HepG2 (cell line): ENCODE results near the gene RHOT1. TPM values are rescaled to one million over a fixed set of nuclear protein-coding genes. Genes with fewer than 3 reads are reported as not detected.

Source experiments
- ATAC-seq: fragments of 200-7000 bp; cut with Tn5 transposase; 3 replicates; pipeline ENCODE4 v1.9.1; 2020; ENCODE audit warnings: mild to moderate bottlenecking, moderate library complexity
- BruUV-seq: library from RNA; stranded (reverse); fragments of 400-500 nt; replicated peaks from 2 replicates; lab custom pipeline; 2021; lab: Mats Ljungman, UMichigan
- CTCF ChIA-PET: fragments of 300-600 bp; formaldehyde crosslinking; extraction: SDS; loops from one replicate; lab custom pipeline; 2021; ENCODE audit warnings: low total read pairs, inconsistent platforms, low intra/inter-chr PET ratio; lab: Yijun Ruan, JAX
- POLR2A ChIA-PET: fragments of 350-600 bp; sonication (Branson Sonifier 250); formaldehyde crosslinking; loops from one replicate; lab custom pipeline; 2020; ENCODE audit warnings: antibody characterized with exemption, inconsistent platforms; lab: Yijun Ruan, JAX
- DNase-seq: peaks from one replicate; pipeline ENCODE4 v3.0.0-alpha.2; 2015; ENCODE audit warnings: low spot score
- FAIRE-seq: peaks from 3 replicates; lab custom pipeline; 2011; peaks lifted over from hg19 to GRCh38; lab: Jason Lieb, UNC
- H2AFZ ChIP-seq: one replicate; pipeline ENCODE4 v1.6.1; 2011; ENCODE audit warnings: low read length, inconsistent platforms
- H3K27ac ChIP-seq: fragments of 300-600 bp; 3 replicates; pipeline ENCODE4 v1.8.0; 2011; ENCODE audit warnings: mixed run types, mild to moderate bottlenecking, mixed read lengths, low read length, inconsistent platforms; ENCODE audit not compliant: insufficient read depth; ENCODE audit errors: extremely low read length
- H3K27me3 ChIP-seq, 2 experiments: fragments of 200-600 bp in 1 of 2; 2 replicates in 1 of 2; 3 replicates in 1 of 2; pipeline versions ENCODE4 v1.6.0 to v1.8.0; 2011; ENCODE audit warnings: low read length in 2 of 2, mild to moderate bottlenecking in 2 of 2, moderate library complexity in 2 of 2, inconsistent platforms in 1 of 2; ENCODE audit not compliant: insufficient read depth in 2 of 2, control insufficient read depth in 1 of 2
- H3K36me3 ChIP-seq, 2 experiments: fragments of 200-600 bp in 1 of 2; replicated peaks in 1 of 2; 2 replicates in 1 of 2; 3 replicates in 1 of 2; pipeline versions ENCODE4 v1.5.1 to v1.8.0; 2011; ENCODE audit warnings: low read length in 2 of 2, inconsistent platforms in 1 of 2; ENCODE audit not compliant: insufficient read depth in 2 of 2, control insufficient read depth in 1 of 2
- H3K4me1 ChIP-seq: 2 replicates; pipeline ENCODE4 v1.5.1; 2012; ENCODE audit warnings: low read length, inconsistent platforms; ENCODE audit not compliant: insufficient read depth
- H3K4me2 ChIP-seq: 2 replicates; pipeline ENCODE4 v1.6.0; 2011; ENCODE audit warnings: low read depth, low read length, inconsistent platforms
- H3K4me3 ChIP-seq, 3 experiments: fragments of 200-600 bp in 1 of 3; sonication (generic), shearing (Covaris generic) in 1 of 3; replicated peaks in 1 of 3; 2 replicates each; pipeline ENCODE4 v1.5.1; 2011 to 2016; ENCODE audit warnings: low read length in 3 of 3, inconsistent platforms in 2 of 3, low read depth in 2 of 3, mild to moderate bottlenecking in 2 of 3, control low read depth in 1 of 3, mixed read lengths in 1 of 3; ENCODE audit not compliant: insufficient read depth in 1 of 3
- H3K79me2 ChIP-seq: one replicate; pipeline ENCODE4 v1.6.1; 2011; ENCODE audit warnings: low read length, inconsistent platforms; ENCODE audit not compliant: insufficient read depth
- H3K9ac ChIP-seq: 2 replicates; pipeline ENCODE4 v1.6.0; 2011; ENCODE audit warnings: mild to moderate bottlenecking, low read depth, low read length, inconsistent platforms; ENCODE audit not compliant: insufficient read depth
- H3K9me3 ChIP-seq: 2 replicates; pipeline ENCODE4 v1.5.1; 2012; ENCODE audit warnings: mild to moderate bottlenecking, low read length
- H4K20me1 ChIP-seq: 2 replicates; pipeline ENCODE4 v1.6.0; 2011; ENCODE audit warnings: inconsistent platforms, mild to moderate bottlenecking, low read length, moderate library complexity; ENCODE audit not compliant: insufficient read depth
- BCL6 ChIP-seq: IDR thresholded peaks from 2 replicates; pipeline ENCODE4 v1.6.1; 2016; ENCODE audit warnings: missing genetic modification reagents, missing compliant biosample characterization
- FOSL1 ChIP-seq: sonication (generic); formaldehyde crosslinking; IDR thresholded peaks from 2 replicates; pipeline ENCODE4 v1.9.0; 2021; ENCODE audit warnings: missing genetic modification reagents, borderline replicate concordance
- FOXO4 ChIP-seq: sonication (generic); formaldehyde crosslinking; conservative IDR thresholded peaks from 2 replicates; pipeline ENCODE4 v1.8.1; 2023; ENCODE audit warnings: missing genetic modification reagents
- KAT2B ChIP-seq: fragments of 150-350 bp; IDR thresholded peaks from 2 replicates; pipeline ENCODE4 v1.6.1; 2014; ENCODE audit warnings: low read depth, low read length, borderline replicate concordance
- SKIL ChIP-seq: sonication (generic); formaldehyde crosslinking; IDR thresholded peaks from 2 replicates; pipeline ENCODE4 v1.8.0; 2022; ENCODE audit warnings: missing genetic modification reagents, mild to moderate bottlenecking, moderate library complexity, borderline replicate concordance
- TCF12 ChIP-seq, 2 experiments: fragments of 450-650 bp in 1 of 2; sonication (generic) in 1 of 2; formaldehyde crosslinking in 1 of 2; IDR thresholded peaks; 2 replicates each; pipeline versions ENCODE4 v1.6.1 to v1.8.0; 2017 to 2022; ENCODE audit warnings: antibody characterized with exemption in 1 of 2, mild to moderate bottlenecking in 1 of 2, missing genetic modification reagents in 1 of 2, moderate library complexity in 1 of 2
- XRCC5 ChIP-seq: fragments of 200-400 bp; formaldehyde crosslinking; optimal IDR thresholded peaks from 2 replicates; pipeline ENCODE3; 2017; ENCODE audit warnings: mild to moderate bottlenecking, low read length
- ZNF318 ChIP-seq: sonication (generic); formaldehyde crosslinking; IDR thresholded peaks from 2 replicates; pipeline ENCODE4 v1.4.0; 2020; ENCODE audit warnings: mild to moderate bottlenecking, missing genetic modification reagents
- ZNF557 ChIP-seq: sonication (generic); formaldehyde crosslinking; IDR thresholded peaks from 2 replicates; pipeline ENCODE4 v1.4.0; 2020; ENCODE audit warnings: missing genetic modification reagents
- ZNF619 ChIP-seq: sonication (generic); formaldehyde crosslinking; IDR thresholded peaks from 2 replicates; pipeline ENCODE4 v1.4.0; 2020; ENCODE audit warnings: mild to moderate bottlenecking, missing genetic modification reagents
- ZNF704 ChIP-seq: sonication (generic); formaldehyde crosslinking; IDR thresholded peaks from 2 replicates; pipeline ENCODE4 v1.8.1; 2023; ENCODE audit warnings: mild to moderate bottlenecking, inconsistent platforms, moderate library complexity, missing genetic modification reagents, borderline replicate concordance
- ZNF878 ChIP-seq: sonication (generic); formaldehyde crosslinking; IDR thresholded peaks from 2 replicates; pipeline ENCODE4 v1.8.1; 2023; ENCODE audit warnings: mild to moderate bottlenecking, missing genetic modification reagents, moderate library complexity
- WGBS: methylation state at CpG from one replicate; pipeline ENCODE4 v1.1.6; 2017; ENCODE audit warnings: low lambda C conversion rate; 5-methylcytosine and 5-hydroxymethylcytosine counted together
- in situ Hi-C: cut with HindIII; loops from 2 replicates; pipeline ENCODE4 v1.10.0; 2017; ENCODE audit warnings: low pct_unique_long_range_greater_than_20kb; ENCODE audit not compliant: extremely low pct_ligation_motif_present
- intact Hi-C: fragments of 100-400 bp; cut with micrococcal nuclease; formaldehyde crosslinking; loops from one replicate; pipeline ENCODE4 v1.10.0; 2022; ENCODE audit not compliant: unreplicated experiment
- polyA plus RNA-seq, 8 experiments: library from polyadenylated mRNA; depleted of rRNA in 3 of 8; stranded (reverse) in 7 of 8; unstranded in 1 of 8; fragments of >200 nt; fragmentation: Illumina TruSeq in 4 of 8; extraction: Trizol in 4 of 8; gene quantifications; 2 replicates each; pipeline versions ENCODE4 v1.2.1 to v1.2.3, GENCODE V29; 2011 to 2016; ENCODE audit warnings: low read depth in 4 of 8, missing spikeins in 1 of 8, mixed read lengths in 1 of 8; ENCODE audit not compliant: insufficient read depth in 1 of 8
- total RNA-seq, 5 experiments: library from RNA; depleted of rRNA; stranded (reverse); fragments of >200 nt; fragmentation: Illumina TruSeq; extraction: Trizol; gene quantifications; 2 replicates each; pipeline ENCODE4 v1.2.3, GENCODE V29; 2016; ENCODE audit warnings: low read depth in 1 of 5

Gene RHOT1
- total and polyA plus RNA-seq, 2 of the 13 experiments (the other 11 are each of a cell fraction or from before 2014, with no cell fraction given), result 25.6 to 41.5 TPM

- no TSS peak for BruUV-seq
- Histone ChIP-seq H3K9me3 (no peaks in the 10 kb centered on the region), H3K27me3 (no peaks in the 10 kb centered on the region), H3K4me2 (no peak overlapping the region), H2AFZ (no peak overlapping the region), H3K9ac (no peak overlapping the region), H3K27ac (no peak overlapping the region), H3K4me1 (no peaks in the 10 kb centered on the region), H3K36me3 (peaks cover 2 to 4% of the 10 kb centered on the region in 2 experiments; a peak in 4 of 5 replicates), H3K79me2 (no peaks in the 10 kb centered on the region), H4K20me1 (no peaks in the 10 kb centered on the region), H3K4me3 (no peak overlapping the region)
- 95% methylated on average over 3 of the region's 3 CpGs for WGBS
- CTCF ChIA-PET, result no interaction called here
- in situ Hi-C loops (no loop called here), intact Hi-C loops (no loop called here)
- POLR2A ChIA-PET, result no interaction called here
- FAIRE-seq, result no peak
- no peak for DNase-seq
- ATAC-seq, result no peak
- TF ChIP-seq ZNF318, result no peak
- no peak for TF ChIP-seq TCF12 (IDR thresholded peaks at IDR 0.05)
- TF ChIP-seq TCF12 (CRISPR knock-in tag; IDR thresholded peaks at IDR 0.05), result no peak
- no peak for TF ChIP-seq KAT2B
- no peak for TF ChIP-seq FOSL1 (CRISPR knock-in tag)
- TF ChIP-seq XRCC5, result no peak
- no peak for TF ChIP-seq ZNF557
- TF ChIP-seq BCL6 (CRISPR knock-in tag), result no peak
- no peak for TF ChIP-seq FOXO4 (CRISPR knock-in tag)
- no peak for TF ChIP-seq ZNF878 (CRISPR knock-in tag)
- TF ChIP-seq ZNF619 (CRISPR knock-in tag), result no peak
- TF ChIP-seq SKIL (CRISPR knock-in tag), result no peak
- no peak for TF ChIP-seq ZNF704
These were observed 73.4 kb downstream of the RHOT1 start for GRCh38 chr17:32215696-32216095.
